CD4-positive, CD25-positive, alpha-beta regulatory T cell (primary cell): ENCODE data around the gene NBPF3. TPM values are rescaled to one million over a fixed set of nuclear protein-coding genes. Genes with fewer than 3 reads are reported as not detected.
"Not testable (repeated sequence)": the region's sequence is repeated elsewhere in the genome, so short reads cannot be mapped to it uniquely, and the experiment has no call there.

Experiments used
- ATAC-seq, 2 donors: fragments of 150-1000 bp; cut with Tn5 transposase; one replicate each; pipeline ENCODE4 v1.10.0; 2021; ENCODE audit warnings: low read depth in 2 of 2, moderate number of reproducible peaks in 2 of 2, moderate library complexity in 1 of 2
- DNase-seq, 3 donors: peaks; one replicate each; pipeline versions ENCODE4 v3.0.0 to v3.0.0-alpha.2; 2012 to 2022; ENCODE audit warnings: mixed read lengths in 1 of 3
- H3K27ac ChIP-seq: one replicate; pipeline ENCODE4 v1.7.0; 2013; ENCODE audit warnings: mild to moderate bottlenecking, low read length; ENCODE audit not compliant: insufficient read depth, poor library complexity, severe bottlenecking
- H3K27me3 ChIP-seq: one replicate; pipeline ENCODE4 v1.7.0; 2013; ENCODE audit warnings: low read length; ENCODE audit not compliant: control insufficient read depth, insufficient read depth
- H3K36me3 ChIP-seq: one replicate; pipeline ENCODE4 v1.7.0; 2013; ENCODE audit warnings: mild to moderate bottlenecking, low read length, moderate library complexity; ENCODE audit not compliant: control insufficient read depth, insufficient read depth
- H3K4me1 ChIP-seq: 2 replicates; pipeline ENCODE4 v1.7.0; 2013; ENCODE audit warnings: mild to moderate bottlenecking, low read length; ENCODE audit not compliant: insufficient read depth, control insufficient read depth, poor library complexity, severe bottlenecking
- H3K4me3 ChIP-seq: one replicate; pipeline ENCODE4 v1.7.0; 2013; ENCODE audit warnings: low read depth, mild to moderate bottlenecking, low read length, moderate library complexity
- H3K9me3 ChIP-seq, 2 experiments: 1 replicate in 1 of 2; 2 replicates in 1 of 2; pipeline ENCODE4 v1.7.0; 2013; ENCODE audit warnings: low read length in 2 of 2, mild to moderate bottlenecking in 1 of 2, moderate library complexity in 1 of 2; ENCODE audit not compliant: control insufficient read depth in 2 of 2
- H3K27ac Mint-ChIP-seq, 3 donors: one replicate each; pipeline ENCODE4 v1.8.0; 2020 to 2022; ENCODE audit warnings: mild to moderate bottlenecking in 3 of 3, mixed read lengths in 3 of 3, moderate library complexity in 2 of 3
- H3K27me3 Mint-ChIP-seq: one replicate; pipeline ENCODE4 v1.8.0; 2022; ENCODE audit warnings: mild to moderate bottlenecking, mixed read lengths
- H3K36me3 Mint-ChIP-seq: one replicate; pipeline ENCODE4 v1.8.0; 2020; ENCODE audit warnings: mixed read lengths
- H3K4me1 Mint-ChIP-seq, 4 donors: one replicate each; pipeline ENCODE4 v1.8.0; 2020 to 2022; ENCODE audit warnings: mixed read lengths in 4 of 4, mild to moderate bottlenecking in 1 of 4
- H3K4me3 Mint-ChIP-seq, 4 donors: one replicate each; pipeline ENCODE4 v1.8.0; 2020 to 2022; ENCODE audit warnings: mild to moderate bottlenecking in 4 of 4, mixed read lengths in 4 of 4, moderate library complexity in 3 of 4
- H3K9me3 Mint-ChIP-seq, 7 donors: one replicate each; pipeline ENCODE4 v1.8.0; 2020 to 2022; ENCODE audit warnings: mixed read lengths in 7 of 7, mild to moderate bottlenecking in 3 of 7, moderate library complexity in 2 of 7
- polyA plus RNA-seq, 4 donors: library from polyadenylated mRNA; unstranded; fragments of 300-500 nt; fragmentation: Illumina TruSeq; gene quantifications; one replicate each; pipeline ENCODE4 v1.2.3, GENCODE V29; 2021
- total RNA-seq: library from RNA; stranded (reverse); gene quantifications from one replicate; pipeline ENCODE4 v1.2.3, GENCODE V29; 2022

The NBPF3 gene
- total and polyA plus RNA-seq, 5 donors from 2014 or later = 1.2 to 2.9 (median 2.6) TPM

- H3K9me3 Mint-ChIP-seq, H3K27ac ChIP-seq, H3K36me3 Mint-ChIP-seq, H3K4me3 ChIP-seq, H3K27ac Mint-ChIP-seq, H3K4me1 ChIP-seq, H3K9me3 ChIP-seq, H3K4me3 Mint-ChIP-seq, H3K27me3 ChIP-seq, ATAC-seq, H3K4me1 Mint-ChIP-seq, DNase-seq, H3K36me3 ChIP-seq: not testable (repeated sequence)
- peaks cover 28% of the 10 kb centered on the region for H3K27me3 Mint-ChIP-seq
These were observed 30.0 kb upstream of the NBPF3 start for GRCh38 chr1:21409897-21410296.

DNA sequence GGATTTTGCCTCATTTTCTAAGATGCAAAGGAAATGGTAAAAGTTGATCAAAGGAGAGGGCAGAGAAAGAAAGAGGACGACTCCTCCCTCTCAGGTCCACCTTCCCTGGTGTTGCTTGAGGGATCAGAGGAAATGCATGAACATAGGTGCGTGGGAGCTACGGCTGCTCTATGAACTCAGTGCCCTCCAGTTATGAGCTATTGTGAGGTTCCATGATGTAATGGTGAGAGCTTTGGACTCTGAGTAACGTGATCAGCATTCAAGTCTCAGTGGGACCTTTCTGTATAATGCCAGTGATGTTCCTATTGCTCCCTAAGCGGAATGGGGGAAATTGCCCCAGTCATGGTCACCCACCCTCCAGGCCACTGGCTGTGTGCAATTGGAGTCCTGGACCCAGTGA lies 25.9 kb upstream of the NBPF3 start:
- H3K9me3 Mint-ChIP-seq = no peaks in the 10 kb centered on the region
- peaks cover 29% of the 10 kb centered on the region for H3K27me3 Mint-ChIP-seq
- Histone ChIP-seq H3K36me3 (no peaks in the 10 kb centered on the region), H3K9me3 (no peaks in the 10 kb centered on the region), H3K4me1 (no peaks in the 10 kb centered on the region), H3K27ac (no peak overlapping the region), H3K27me3 (no peaks in the 10 kb centered on the region), H3K4me3 (no peak overlapping the region)
- no peak for DNase-seq
- H3K27ac Mint-ChIP-seq = no peak overlapping the region
- H3K4me3 Mint-ChIP-seq = no peak overlapping the region
- no peak for ATAC-seq
- H3K4me1 Mint-ChIP-seq = no peaks in the 10 kb centered on the region
- H3K36me3 Mint-ChIP-seq = no peaks in the 10 kb centered on the region

- not testable (repeated sequence) for ATAC-seq, H3K36me3 ChIP-seq, DNase-seq, H3K27me3 ChIP-seq, H3K9me3 Mint-ChIP-seq, H3K4me1 ChIP-seq, H3K36me3 Mint-ChIP-seq, H3K27ac Mint-ChIP-seq, H3K9me3 ChIP-seq, H3K4me3 ChIP-seq, H3K4me3 Mint-ChIP-seq, H3K27ac ChIP-seq, H3K4me1 Mint-ChIP-seq
- peaks cover 26% of the 10 kb centered on the region for H3K27me3 Mint-ChIP-seq
These were observed 19.6 kb upstream of the NBPF3 start for GRCh38 chr1:21420378-21420777.

DNA sequence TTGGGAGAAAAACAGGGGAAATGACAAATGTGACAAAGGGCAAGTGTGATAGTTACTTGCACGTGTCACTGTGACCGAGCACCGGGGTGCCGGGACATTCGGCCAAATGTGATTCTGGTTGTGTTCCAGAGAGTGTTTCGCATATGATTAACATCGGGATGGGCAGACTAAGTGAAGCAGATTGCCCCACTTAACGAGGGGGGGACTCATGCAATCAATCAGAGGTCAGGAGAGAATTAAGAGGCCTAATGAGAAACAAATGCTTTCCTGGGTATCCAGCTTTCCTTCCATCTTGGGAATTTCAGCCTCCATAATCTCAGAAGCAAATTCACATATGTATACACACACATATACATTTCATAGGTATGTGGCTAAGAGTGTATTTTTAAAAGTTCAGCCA lies 18.6 kb upstream of the NBPF3 start:
- H3K27ac Mint-ChIP-seq, H3K36me3 Mint-ChIP-seq: not testable (repeated sequence)
- peaks cover 26% of the 10 kb centered on the region for H3K27me3 Mint-ChIP-seq

GRCh38 chr1:21427798-21428480 lies 12.0 kb upstream of the NBPF3 start:
- ATAC-seq = peak in 1 of 2 donors; percentile 25
- not testable (repeated sequence) for H3K36me3 ChIP-seq, H3K9me3 Mint-ChIP-seq, H3K9me3 ChIP-seq, DNase-seq, H3K4me3 ChIP-seq, H3K27ac ChIP-seq, H3K36me3 Mint-ChIP-seq, H3K27me3 ChIP-seq, H3K27ac Mint-ChIP-seq, H3K4me1 ChIP-seq, H3K4me1 Mint-ChIP-seq
- Mint-ChIP-seq H3K4me3 (peak overlapping the region in 1 of 4 donors; percentile 68), H3K27me3 (peaks cover 10% of the 10 kb centered on the region)

More for the DNA sequence above, 18.6 kb upstream of the NBPF3 start:
- H3K4me1 ChIP-seq, DNase-seq, H3K36me3 ChIP-seq, H3K9me3 Mint-ChIP-seq, H3K27ac ChIP-seq, H3K9me3 ChIP-seq, ATAC-seq, H3K4me1 Mint-ChIP-seq, H3K27me3 ChIP-seq, H3K4me3 Mint-ChIP-seq, H3K4me3 ChIP-seq: not testable (repeated sequence)

- not testable (repeated sequence) for DNase-seq, H3K27ac ChIP-seq, H3K4me1 Mint-ChIP-seq, H3K4me3 Mint-ChIP-seq, H3K36me3 ChIP-seq, H3K36me3 Mint-ChIP-seq, H3K27me3 ChIP-seq, H3K4me1 ChIP-seq, H3K27ac Mint-ChIP-seq, H3K4me3 ChIP-seq, H3K9me3 Mint-ChIP-seq, H3K9me3 ChIP-seq
- peaks cover 13% of the 10 kb centered on the region for H3K27me3 Mint-ChIP-seq
- ATAC-seq = peak in 1 of 2 donors; percentile 31
These were observed 11.4 kb upstream of the NBPF3 start for GRCh38 chr1:21428481-21429073.

DNA sequence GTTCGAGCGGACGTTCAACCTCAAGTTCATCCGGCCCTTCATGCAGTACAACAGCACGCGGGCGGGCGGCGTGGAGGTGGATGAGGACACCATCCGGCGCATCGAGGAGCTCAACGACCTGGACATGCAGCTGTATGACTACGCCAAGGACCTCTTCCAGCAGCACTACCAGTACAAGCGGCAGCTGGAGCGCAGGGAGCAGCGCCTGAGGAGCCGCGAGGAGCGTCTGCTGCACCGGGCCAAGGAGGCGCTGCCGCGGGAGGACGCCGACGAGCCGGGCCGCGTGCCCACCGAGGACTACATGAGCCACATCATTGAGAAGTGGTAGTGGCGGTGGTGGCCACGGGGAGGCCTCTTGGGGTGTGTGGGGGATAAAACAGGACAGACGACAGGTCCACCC lies 10.7 kb upstream of the NBPF3 start:
- not testable (repeated sequence) for H3K4me1 Mint-ChIP-seq, DNase-seq, H3K4me1 ChIP-seq, H3K27me3 ChIP-seq, H3K27ac Mint-ChIP-seq, H3K4me3 ChIP-seq, ATAC-seq, H3K27ac ChIP-seq, H3K9me3 ChIP-seq, H3K36me3 ChIP-seq, H3K9me3 Mint-ChIP-seq, H3K4me3 Mint-ChIP-seq, H3K36me3 Mint-ChIP-seq
- H3K27me3 Mint-ChIP-seq = peaks cover 15% of the 10 kb centered on the region

- not testable (repeated sequence) for H3K4me3 ChIP-seq, H3K4me1 ChIP-seq, H3K4me3 Mint-ChIP-seq, ATAC-seq, H3K27me3 ChIP-seq, H3K36me3 ChIP-seq, DNase-seq, H3K36me3 Mint-ChIP-seq, H3K9me3 ChIP-seq, H3K4me1 Mint-ChIP-seq, H3K27ac Mint-ChIP-seq, H3K27ac ChIP-seq, H3K9me3 Mint-ChIP-seq
- peaks cover 15% of the 10 kb centered on the region for H3K27me3 Mint-ChIP-seq
These were observed 9.1 kb upstream of the NBPF3 start for GRCh38 chr1:21430875-21431274.
